Suprapubic skin (tissue), 4 donors: ENCODE results near the gene NRG3.
A peak's percentile ranks its signal among the peaks of the same experiment; 100 is the strongest.

Source experiments
- CTCF ChIP-seq, 2 donors: fragments of 200-600 bp in 1 of 2; fragments of 450-650 bp in 1 of 2; sonication (generic) in 1 of 2; IDR thresholded peaks; one replicate each; pipeline ENCODE4 v1.5.1; 2016 to 2019; ENCODE audit warnings: antibody characterized with exemption in 2 of 2, mild to moderate bottlenecking in 1 of 2, moderate library complexity in 1 of 2
- EP300 ChIP-seq: sonication (generic); formaldehyde crosslinking; IDR thresholded peaks from one replicate; pipeline ENCODE4 v1.6.1; 2017; ENCODE audit warnings: antibody characterized with exemption
- POLR2A ChIP-seq, 2 donors: fragments of 450-650 bp; IDR thresholded peaks; one replicate each; pipeline ENCODE4 v1.6.1; 2017; ENCODE audit warnings: antibody characterized with exemption in 2 of 2, mild to moderate bottlenecking in 2 of 2, moderate library complexity in 2 of 2
- POLR2AphosphoS5 ChIP-seq, 3 donors: sonication (generic); formaldehyde crosslinking; IDR thresholded peaks; one replicate each; pipeline ENCODE4 v1.6.1; 2017; ENCODE audit warnings: antibody characterized with exemption in 3 of 3

GRCh38 chr10:82811621-82812020 is 936.6 kb downstream of the NRG3 start:
- TF ChIP-seq CTCF (IDR thresholded peaks at IDR 0.05), result peak in 1 of 2 donors; percentile 29
- no peak for TF ChIP-seq EP300
- TF ChIP-seq POLR2A (IDR thresholded peaks at IDR 0.05), result no peak
- no peak for TF ChIP-seq POLR2AphosphoS5 (IDR thresholded peaks at IDR 0.05)
